Activated naive CD4-positive, alpha-beta T cell treated with Interleukin-2 at 50 U/mL for 16 hours (primary cell): Measurements from ENCODE around the gene LRRC74B.
"Not testable (repeated sequence)": the region's sequence is repeated elsewhere in the genome, so short reads cannot be mapped to it uniquely, and the experiment has no call there.

Source experiments
- DNase-seq: peaks from one replicate; pipeline ENCODE4 v3.0.0-alpha.2; 2020

The LRRC74B gene

GRCh38 chr22:21077884-21078508 lies 32.2 kb downstream of the LRRC74B start:
- DNase-seq = no peak

- DNase-seq = no peak
Measured at GRCh38 chr22:21078916-21079315, 33.2 kb downstream of the LRRC74B start.

- no peak for DNase-seq
Measured at GRCh38 chr22:21079493-21079892, 33.7 kb downstream of the LRRC74B start.

GRCh38 chr22:21080435-21081137 lies 34.8 kb downstream of the LRRC74B start:
- DNase-seq = no peak

- no peak for DNase-seq
Measured at GRCh38 chr22:21082248-21082647, 36.5 kb downstream of the LRRC74B start.

- DNase-seq = no peak
Measured at GRCh38 chr22:21087119-21087518, 41.4 kb downstream of the LRRC74B start.

- not testable (repeated sequence) for DNase-seq
Measured at GRCh38 chr22:21087926-21088325, 42.2 kb downstream of the LRRC74B start.

GRCh38 chr22:21091220-21091619 lies 45.5 kb downstream of the LRRC74B start:
- DNase-seq = not testable (repeated sequence)

GRCh38 chr22:21092797-21093554 lies 47.2 kb downstream of the LRRC74B start:
- no peak for DNase-seq

GRCh38 chr22:21093555-21094137 lies 47.9 kb downstream of the LRRC74B start:
- DNase-seq = not testable (repeated sequence)

- no peak for DNase-seq
Measured at GRCh38 chr22:21094911-21095772, 49.4 kb downstream of the LRRC74B start.

- no peak for DNase-seq
Measured at GRCh38 chr22:21095773-21096107, 50.0 kb downstream of the LRRC74B start.

- not testable (repeated sequence) for DNase-seq
Measured at GRCh38 chr22:21096878-21097277, 51.1 kb downstream of the LRRC74B start.

GRCh38 chr22:21098099-21098671 lies 52.4 kb downstream of the LRRC74B start:
- DNase-seq = no peak

- DNase-seq = no peak
Measured at GRCh38 chr22:21099578-21099977, 53.8 kb downstream of the LRRC74B start.

GRCh38 chr22:21100149-21101032 lies 54.6 kb downstream of the LRRC74B start:
- DNase-seq = no peak

GRCh38 chr22:21101877-21102638 lies 56.3 kb downstream of the LRRC74B start:
- DNase-seq = no peak

- peak; percentile 77 for DNase-seq
Measured at GRCh38 chr22:21102659-21103267, 57.0 kb downstream of the LRRC74B start.

- DNase-seq = no peak
Measured at GRCh38 chr22:21103633-21104032, 57.9 kb downstream of the LRRC74B start.

- DNase-seq = no peak
Measured at GRCh38 chr22:21104126-21104691, 58.5 kb downstream of the LRRC74B start.
